ENCODE data around the gene LPP. TPM values are rescaled to one million over a fixed set of nuclear protein-coding genes. Genes with fewer than 3 reads are reported as not detected.

The LPP gene
- polyA plus RNA-seq, 1 donor (not counting 4 experiments of a cell fraction or from before 2014, with no cell fraction given): 16.0 TPM

DNA sequence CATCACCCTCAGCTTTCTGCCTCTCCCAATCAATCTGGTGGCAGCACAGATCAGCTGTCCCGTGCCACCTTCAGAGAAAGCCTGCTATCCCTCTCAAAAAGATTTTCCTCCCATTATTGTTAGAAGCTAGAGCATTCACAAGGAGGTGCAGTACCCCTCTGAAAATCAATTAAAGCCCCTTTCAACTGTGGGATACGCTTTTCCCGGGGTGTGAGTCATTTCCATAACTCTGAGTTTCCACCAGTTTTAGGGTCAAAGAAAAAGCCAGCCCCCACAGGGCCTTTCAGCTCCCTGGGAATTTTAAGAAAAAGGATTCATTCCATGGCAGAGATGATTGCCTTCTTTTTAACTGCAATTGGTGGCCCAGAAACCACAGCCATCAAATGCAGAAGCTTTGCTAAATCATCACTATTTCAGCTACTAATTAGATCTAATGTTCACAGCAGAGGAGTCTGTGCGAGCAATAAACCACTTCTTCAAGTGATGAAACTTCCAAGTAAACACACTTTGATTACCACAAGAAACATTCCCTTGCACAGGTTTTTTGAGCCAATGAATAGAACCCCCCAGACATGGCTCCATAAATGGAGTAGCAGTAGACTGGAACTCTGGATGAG is 747.8 kb downstream of the LPP start:
- H3K36me3 ChIP-seq (ENCODE audit: control insufficient read depth in 2 of 2, extremely low read depth in 1 of 2, insufficient read depth in 2 of 2, low read length in 2 of 2): no peaks in the 10 kb centered on the region
- no peak overlapping the region for H2AFZ ChIP-seq (ENCODE audit: control insufficient read depth, low read length)
- no peaks in the 10 kb centered on the region for H3K9me3 ChIP-seq (ENCODE audit: control insufficient read depth, low read depth, low read length)
- no peak for DNase-seq (ENCODE audit: low read depth, low spot score)
- H3K9me1 ChIP-seq (ENCODE audit: control insufficient read depth, extremely low read depth, insufficient read depth, low read length): peaks cover 2% of the 10 kb centered on the region
- H3K27me3 ChIP-seq (ENCODE audit: control insufficient read depth, extremely low read depth, insufficient read depth, low read length): no peaks in the 10 kb centered on the region
- no peak overlapping the region for H3K4me3 ChIP-seq (ENCODE audit: control insufficient read depth in 2 of 3, extremely low read depth in 1 of 3, insufficient read depth in 2 of 3, low read depth in 1 of 3, low read length in 3 of 3)
- no peaks in the 10 kb centered on the region for H3K79me2 ChIP-seq (ENCODE audit: control insufficient read depth, insufficient read depth, low read length)
- dilution Hi-C loops (cut with MboI; ENCODE audit: extremely low pct_ligation_motif_present, low sequenced_read_pairs): no loop called here
- no peaks in the 10 kb centered on the region for H4K20me1 ChIP-seq (ENCODE audit: control insufficient read depth, extremely low read depth, insufficient read depth, low read length)
- no peak for FAIRE-seq
- TF ChIP-seq, protein P1, sequence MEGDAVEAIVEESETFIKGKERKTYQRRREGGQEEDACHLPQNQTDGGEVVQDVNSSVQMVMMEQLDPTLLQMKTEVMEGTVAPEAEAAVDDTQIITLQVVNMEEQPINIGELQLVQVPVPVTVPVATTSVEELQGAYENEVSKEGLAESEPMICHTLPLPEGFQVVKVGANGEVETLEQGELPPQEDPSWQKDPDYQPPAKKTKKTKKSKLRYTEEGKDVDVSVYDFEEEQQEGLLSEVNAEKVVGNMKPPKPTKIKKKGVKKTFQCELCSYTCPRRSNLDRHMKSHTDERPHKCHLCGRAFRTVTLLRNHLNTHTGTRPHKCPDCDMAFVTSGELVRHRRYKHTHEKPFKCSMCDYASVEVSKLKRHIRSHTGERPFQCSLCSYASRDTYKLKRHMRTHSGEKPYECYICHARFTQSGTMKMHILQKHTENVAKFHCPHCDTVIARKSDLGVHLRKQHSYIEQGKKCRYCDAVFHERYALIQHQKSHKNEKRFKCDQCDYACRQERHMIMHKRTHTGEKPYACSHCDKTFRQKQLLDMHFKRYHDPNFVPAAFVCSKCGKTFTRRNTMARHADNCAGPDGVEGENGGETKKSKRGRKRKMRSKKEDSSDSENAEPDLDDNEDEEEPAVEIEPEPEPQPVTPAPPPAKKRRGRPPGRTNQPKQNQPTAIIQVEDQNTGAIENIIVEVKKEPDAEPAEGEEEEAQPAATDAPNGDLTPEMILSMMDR (optimal IDR thresholded peaks at IDR 0.05 in 1 of 3, IDR thresholded peaks at IDR 0.05 in 1 of 3, conservative IDR thresholded peaks at IDR 0.05 in 1 of 3; ENCODE audit: extremely low read depth in 1 of 3, insufficient read depth in 2 of 3, low read length in 3 of 3): no peak
- TF ChIP-seq EZH2 (IDR thresholded peaks at IDR 0.05; ENCODE audit: low read length): no peak
- H3K4me1 ChIP-seq (ENCODE audit: control insufficient read depth, extremely low read depth, insufficient read depth, low read length): peaks cover 29% of the 10 kb centered on the region
- H3K4me2 ChIP-seq (ENCODE audit: control insufficient read depth, extremely low read depth, insufficient read depth, low read depth, low read length): peak overlapping the region; percentile 67
- peak overlapping the region; percentile 78 for H3K27ac ChIP-seq (ENCODE audit: control insufficient read depth, insufficient read depth, low read length)
- no peak overlapping the region for H3K9ac ChIP-seq (ENCODE audit: control insufficient read depth, extremely low read depth, insufficient read depth, low read length)

- H3K9me1 ChIP-seq (ENCODE audit: control insufficient read depth, extremely low read depth, insufficient read depth, low read length): peaks cover 2% of the 10 kb centered on the region
- no peaks in the 10 kb centered on the region for H3K79me2 ChIP-seq (ENCODE audit: control insufficient read depth, insufficient read depth, low read length)
- no peaks in the 10 kb centered on the region for H3K27me3 ChIP-seq (ENCODE audit: control insufficient read depth, extremely low read depth, insufficient read depth, low read length)
- no peak overlapping the region for H3K4me3 ChIP-seq (ENCODE audit: control insufficient read depth in 2 of 3, extremely low read depth in 1 of 3, insufficient read depth in 2 of 3, low read depth in 1 of 3, low read length in 3 of 3)
- no peak overlapping the region for H3K9ac ChIP-seq (ENCODE audit: control insufficient read depth, extremely low read depth, insufficient read depth, low read length)
- DNase-seq (ENCODE audit: low read depth, low spot score) (no peak), FAIRE-seq (no peak)
- H3K4me1 ChIP-seq (ENCODE audit: control insufficient read depth, extremely low read depth, insufficient read depth, low read length): peaks cover 23% of the 10 kb centered on the region
- dilution Hi-C loops (cut with MboI; ENCODE audit: extremely low pct_ligation_motif_present, low sequenced_read_pairs): no loop called here
- no peaks in the 10 kb centered on the region for H4K20me1 ChIP-seq (ENCODE audit: control insufficient read depth, extremely low read depth, insufficient read depth, low read length)
- no peak overlapping the region for H3K4me2 ChIP-seq (ENCODE audit: control insufficient read depth, extremely low read depth, insufficient read depth, low read depth, low read length)
- H3K36me3 ChIP-seq (ENCODE audit: control insufficient read depth in 2 of 2, extremely low read depth in 1 of 2, insufficient read depth in 2 of 2, low read length in 2 of 2): no peaks in the 10 kb centered on the region
- H3K9me3 ChIP-seq (ENCODE audit: control insufficient read depth, low read depth, low read length): no peaks in the 10 kb centered on the region
- no peak overlapping the region for H3K27ac ChIP-seq (ENCODE audit: control insufficient read depth, insufficient read depth, low read length)
- no peak for TF ChIP-seq EZH2 (IDR thresholded peaks at IDR 0.05; ENCODE audit: low read length)
- TF ChIP-seq, protein P1 (optimal IDR thresholded peaks at IDR 0.05 in 1 of 3, IDR thresholded peaks at IDR 0.05 in 1 of 3, conservative IDR thresholded peaks at IDR 0.05 in 1 of 3; ENCODE audit: extremely low read depth in 1 of 3, insufficient read depth in 2 of 3, low read length in 3 of 3): no peak
- H2AFZ ChIP-seq (ENCODE audit: control insufficient read depth, low read length): no peak overlapping the region
Observed at GRCh38 chr3:188904670-188905069, 750.7 kb downstream of the LPP start.

Data from keratinocyte (primary cell).